Endothelial cell of umbilical vein (primary cell): Measurements from ENCODE around the gene VPS25.

Experiments used
- CTCF ChIP-seq, 2 donors: IDR thresholded peaks; 1 replicate in 1 of 2; 2 replicates in 1 of 2; pipeline ENCODE4 v1.5.1; 2011; ENCODE audit warnings: low read length in 2 of 2, mild to moderate bottlenecking in 2 of 2, moderate library complexity in 2 of 2, control low read depth in 1 of 2, inconsistent platforms in 1 of 2, low read depth in 1 of 2; ENCODE audit not compliant: insufficient read depth in 1 of 2; ENCODE audit errors: extremely low read depth in 1 of 2
- EZH2 ChIP-seq: IDR thresholded peaks from 2 replicates; pipeline ENCODE4 v1.6.1; 2012; ENCODE audit warnings: borderline replicate concordance, low read depth, mild to moderate bottlenecking, moderate library complexity, low read length, inconsistent platforms; ENCODE audit not compliant: severe bottlenecking
- FOS ChIP-seq: IDR thresholded peaks from 2 replicates; pipeline ENCODE4 v1.6.1; 2011; ENCODE audit warnings: mild to moderate bottlenecking, low read length, moderate library complexity, borderline replicate concordance; ENCODE audit not compliant: insufficient read depth
- GATA2 ChIP-seq: IDR thresholded peaks from 2 replicates; pipeline ENCODE4 v1.7.0; 2011; ENCODE audit warnings: low read depth, mild to moderate bottlenecking, moderate library complexity, mixed read lengths, low read length; ENCODE audit not compliant: insufficient read length, insufficient read depth
- JUN ChIP-seq: IDR thresholded peaks from 2 replicates; pipeline ENCODE4 v1.6.1; 2011; ENCODE audit warnings: borderline replicate concordance, low read depth; ENCODE audit not compliant: insufficient read length, insufficient read depth
- POLR2A ChIP-seq: IDR thresholded peaks from 2 replicates; pipeline ENCODE4 v1.6.1; 2012; ENCODE audit warnings: low read depth, mild to moderate bottlenecking, control low read depth, low read length
- POLR2AphosphoS5 ChIP-seq: IDR thresholded peaks from 2 replicates; pipeline ENCODE4 v1.6.1; 2012; ENCODE audit warnings: low read depth, mild to moderate bottlenecking, control low read depth, low read length, moderate library complexity; ENCODE audit not compliant: insufficient read depth
- TF ChIP-seq, protein P1 (sequence below): IDR thresholded peaks from 2 replicates; pipeline ENCODE4 v1.6.1; 2011; ENCODE audit not compliant: insufficient read depth, insufficient read length

DNA sequence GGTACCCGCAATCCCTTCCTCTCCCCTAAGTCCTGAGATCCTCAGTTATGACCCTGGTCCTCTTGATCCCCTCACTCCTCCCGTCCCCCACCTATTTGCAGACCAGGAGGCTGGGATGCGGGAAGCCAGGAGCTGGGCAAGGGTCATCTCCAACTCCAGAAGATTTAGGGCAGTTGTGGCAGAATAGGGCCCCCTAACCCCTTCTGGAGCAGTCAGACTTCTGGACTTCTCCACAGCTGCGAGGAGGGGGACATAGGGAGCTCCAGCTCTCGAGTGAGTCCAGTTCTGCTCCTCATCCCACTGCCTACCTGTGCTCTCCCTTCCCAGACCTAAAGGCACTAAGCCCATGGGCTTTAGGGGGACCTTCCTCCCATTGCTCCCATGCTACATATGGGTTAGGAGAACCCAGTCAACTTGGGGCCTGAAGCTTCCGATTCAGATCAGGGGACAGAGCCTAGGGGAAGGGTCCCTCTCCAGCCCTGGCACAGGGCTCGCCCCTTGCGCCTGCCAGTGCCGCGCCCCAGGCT is 8.5 kb downstream of the VPS25 start:
- TF ChIP-seq CTCF (IDR thresholded peaks at IDR 0.05; ENCODE audit: extremely low read depth in 1 of 2, insufficient read depth in 1 of 2, low read depth in 1 of 2, low read length in 2 of 2): no peak
- no peak for TF ChIP-seq POLR2A
- TF ChIP-seq EZH2: peak; percentile 11
- no peak for TF ChIP-seq GATA2
- TF ChIP-seq JUN: no peak
- no peak for TF ChIP-seq FOS
- TF ChIP-seq, protein P1, sequence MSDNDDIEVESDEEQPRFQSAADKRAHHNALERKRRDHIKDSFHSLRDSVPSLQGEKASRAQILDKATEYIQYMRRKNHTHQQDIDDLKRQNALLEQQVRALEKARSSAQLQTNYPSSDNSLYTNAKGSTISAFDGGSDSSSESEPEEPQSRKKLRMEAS: no peak
- TF ChIP-seq POLR2AphosphoS5: no peak
